Measurements from ENCODE around the gene CARD10. TPM values are rescaled to one million over a fixed set of nuclear protein-coding genes. Genes with fewer than 3 reads are reported as not detected.

Gene CARD10
- polyA plus RNA-seq, 1 donor (not counting 4 experiments of a cell fraction or from before 2014, with no cell fraction given): 32.2 TPM

DNA sequence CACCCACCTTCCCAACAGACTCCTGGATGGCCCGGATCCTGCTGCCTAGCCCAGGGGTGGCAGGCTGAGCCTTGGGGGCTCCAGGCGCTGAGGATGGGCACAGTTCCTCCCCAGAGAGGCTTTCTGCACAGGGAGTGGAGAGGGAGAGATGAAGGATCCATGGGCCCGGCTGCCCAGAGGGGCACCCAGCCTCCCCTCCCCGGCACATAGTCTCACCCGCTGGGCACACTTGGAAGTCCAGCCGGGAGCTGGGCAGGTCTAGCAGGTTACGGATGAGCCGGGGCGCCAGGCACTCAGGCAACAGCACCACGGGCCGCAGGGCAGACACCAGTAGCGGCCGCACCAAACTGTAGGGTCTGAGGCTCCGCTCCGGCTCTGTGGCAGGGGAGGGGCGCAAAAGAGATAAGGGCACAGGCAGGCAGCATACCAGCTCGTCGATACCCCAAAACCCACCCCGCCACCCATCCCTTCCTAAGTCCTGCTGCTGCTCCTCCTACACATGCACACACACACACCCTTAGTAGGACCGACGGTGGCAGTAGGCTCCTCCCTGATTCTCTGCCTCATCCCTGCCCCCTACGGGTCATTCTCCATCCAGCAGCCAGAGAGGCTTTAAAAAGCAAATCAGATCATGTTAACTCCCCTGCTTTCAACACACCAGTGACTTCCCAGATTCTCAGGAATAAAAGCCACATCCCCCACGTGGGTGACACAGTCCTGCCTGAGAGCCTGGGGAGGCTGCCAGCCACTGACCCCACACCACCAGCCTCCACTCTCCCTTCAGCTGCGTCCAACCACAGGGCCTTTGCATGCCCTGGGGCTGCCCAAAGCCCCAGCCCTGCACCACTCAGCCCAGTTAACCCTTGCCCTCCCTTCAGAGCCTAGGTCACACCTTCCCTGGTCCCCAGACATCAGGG is 26.5 kb downstream of the CARD10 start:
- Histone ChIP-seq H2AFZ (ENCODE audit: control insufficient read depth, low read length) (no peak overlapping the region), H4K20me1 (ENCODE audit: control insufficient read depth, extremely low read depth, insufficient read depth, low read length) (peaks cover 11% of the 10 kb centered on the region), H3K9me3 (ENCODE audit: control insufficient read depth, low read depth, low read length) (no peaks in the 10 kb centered on the region), H3K4me2 (ENCODE audit: control insufficient read depth, extremely low read depth, insufficient read depth, low read depth, low read length) (no peak overlapping the region), H3K9me1 (ENCODE audit: control insufficient read depth, extremely low read depth, insufficient read depth, low read length) (peaks cover 3% of the 10 kb centered on the region), H3K9ac (ENCODE audit: control insufficient read depth, extremely low read depth, insufficient read depth, low read length) (no peak overlapping the region), H3K4me1 (ENCODE audit: control insufficient read depth, extremely low read depth, insufficient read depth, low read length) (peaks cover 10% of the 10 kb centered on the region), H3K36me3 (ENCODE audit: control insufficient read depth in 2 of 2, extremely low read depth in 1 of 2, insufficient read depth in 2 of 2, low read length in 2 of 2) (peaks cover 55 to 76% of the 10 kb centered on the region in 2 experiments), H3K79me2 (ENCODE audit: control insufficient read depth, insufficient read depth, low read length) (peaks cover 19% of the 10 kb centered on the region), H3K27ac (ENCODE audit: control insufficient read depth, insufficient read depth, low read length) (no peak overlapping the region), H3K27me3 (ENCODE audit: control insufficient read depth, extremely low read depth, insufficient read depth, low read length) (no peaks in the 10 kb centered on the region), H3K4me3 (ENCODE audit: control insufficient read depth in 2 of 3, extremely low read depth in 1 of 3, insufficient read depth in 2 of 3, low read depth in 1 of 3, low read length in 3 of 3) (no peak overlapping the region)
- no peak for FAIRE-seq
- DNase-seq (ENCODE audit: low read depth, low spot score): no peak
- dilution Hi-C loops (cut with MboI; ENCODE audit: extremely low pct_ligation_motif_present, low sequenced_read_pairs): no loop called here
- TF ChIP-seq EZH2 (IDR thresholded peaks at IDR 0.05; ENCODE audit: low read length): no peak
- TF ChIP-seq, protein P1, sequence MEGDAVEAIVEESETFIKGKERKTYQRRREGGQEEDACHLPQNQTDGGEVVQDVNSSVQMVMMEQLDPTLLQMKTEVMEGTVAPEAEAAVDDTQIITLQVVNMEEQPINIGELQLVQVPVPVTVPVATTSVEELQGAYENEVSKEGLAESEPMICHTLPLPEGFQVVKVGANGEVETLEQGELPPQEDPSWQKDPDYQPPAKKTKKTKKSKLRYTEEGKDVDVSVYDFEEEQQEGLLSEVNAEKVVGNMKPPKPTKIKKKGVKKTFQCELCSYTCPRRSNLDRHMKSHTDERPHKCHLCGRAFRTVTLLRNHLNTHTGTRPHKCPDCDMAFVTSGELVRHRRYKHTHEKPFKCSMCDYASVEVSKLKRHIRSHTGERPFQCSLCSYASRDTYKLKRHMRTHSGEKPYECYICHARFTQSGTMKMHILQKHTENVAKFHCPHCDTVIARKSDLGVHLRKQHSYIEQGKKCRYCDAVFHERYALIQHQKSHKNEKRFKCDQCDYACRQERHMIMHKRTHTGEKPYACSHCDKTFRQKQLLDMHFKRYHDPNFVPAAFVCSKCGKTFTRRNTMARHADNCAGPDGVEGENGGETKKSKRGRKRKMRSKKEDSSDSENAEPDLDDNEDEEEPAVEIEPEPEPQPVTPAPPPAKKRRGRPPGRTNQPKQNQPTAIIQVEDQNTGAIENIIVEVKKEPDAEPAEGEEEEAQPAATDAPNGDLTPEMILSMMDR (optimal IDR thresholded peaks at IDR 0.05 in 1 of 3, IDR thresholded peaks at IDR 0.05 in 1 of 3, conservative IDR thresholded peaks at IDR 0.05 in 1 of 3; ENCODE audit: extremely low read depth in 1 of 3, insufficient read depth in 2 of 3, low read length in 3 of 3): peak; percentile 47 to 52 (median 49)

DNA sequence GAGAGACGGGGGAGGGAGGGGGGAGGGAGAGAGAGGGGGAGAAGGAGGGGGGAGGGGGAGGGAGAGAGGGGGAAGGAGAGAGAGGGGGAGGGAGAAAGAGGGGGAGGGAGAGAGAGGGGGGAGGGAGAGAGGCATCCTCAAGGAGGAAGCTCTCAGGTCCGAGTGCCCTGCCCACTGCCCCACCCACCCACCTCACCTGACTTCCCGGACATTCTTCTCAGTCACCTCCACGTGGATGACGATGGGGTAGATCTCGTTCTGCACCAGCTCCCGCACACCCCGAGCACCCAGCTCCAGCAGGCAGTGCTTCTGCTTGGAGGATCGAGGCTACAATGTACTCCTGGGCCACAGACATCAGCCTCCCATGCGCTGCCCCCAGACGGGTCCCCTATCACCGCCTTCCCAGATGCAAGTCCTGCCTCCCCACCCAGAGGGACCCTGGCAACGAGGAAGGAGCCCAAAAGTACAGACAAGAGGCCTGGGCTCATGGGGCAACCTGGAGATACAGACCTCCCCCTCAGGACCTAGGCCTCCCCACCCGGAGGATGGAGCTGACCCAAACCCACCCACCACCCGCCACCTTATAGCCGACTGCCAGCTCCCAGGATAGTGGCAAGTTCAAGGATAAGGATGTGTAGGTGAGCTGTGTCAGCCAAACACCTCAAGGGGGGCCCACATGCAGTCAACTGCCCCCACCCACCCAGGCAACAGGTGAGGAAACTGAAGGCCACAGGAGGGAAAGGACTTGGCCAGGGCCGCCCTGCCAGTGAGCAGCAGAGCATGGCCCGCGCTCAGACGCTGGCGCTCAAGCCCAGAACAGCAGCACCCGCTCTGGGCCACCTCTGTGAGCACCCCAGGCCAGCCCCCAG is 27.4 kb downstream of the CARD10 start:
- dilution Hi-C loops (cut with MboI; ENCODE audit: extremely low pct_ligation_motif_present, low sequenced_read_pairs): no loop called here
- no peak for FAIRE-seq
- H3K4me2 ChIP-seq (ENCODE audit: control insufficient read depth, extremely low read depth, insufficient read depth, low read depth, low read length): no peak overlapping the region
- peaks cover 3% of the 10 kb centered on the region for H3K9me1 ChIP-seq (ENCODE audit: control insufficient read depth, extremely low read depth, insufficient read depth, low read length)
- H3K27ac ChIP-seq (ENCODE audit: control insufficient read depth, insufficient read depth, low read length): no peak overlapping the region
- H3K27me3 ChIP-seq (ENCODE audit: control insufficient read depth, extremely low read depth, insufficient read depth, low read length): no peaks in the 10 kb centered on the region
- H3K4me1 ChIP-seq (ENCODE audit: control insufficient read depth, extremely low read depth, insufficient read depth, low read length): peaks cover 4% of the 10 kb centered on the region
- H4K20me1 ChIP-seq (ENCODE audit: control insufficient read depth, extremely low read depth, insufficient read depth, low read length): peaks cover 17% of the 10 kb centered on the region
- no peak overlapping the region for H3K4me3 ChIP-seq (ENCODE audit: control insufficient read depth in 2 of 3, extremely low read depth in 1 of 3, insufficient read depth in 2 of 3, low read depth in 1 of 3, low read length in 3 of 3)
- H3K9me3 ChIP-seq (ENCODE audit: control insufficient read depth, low read depth, low read length): no peaks in the 10 kb centered on the region
- no peak overlapping the region for H2AFZ ChIP-seq (ENCODE audit: control insufficient read depth, low read length)
- no peak overlapping the region for H3K9ac ChIP-seq (ENCODE audit: control insufficient read depth, extremely low read depth, insufficient read depth, low read length)
- H3K79me2 ChIP-seq (ENCODE audit: control insufficient read depth, insufficient read depth, low read length): peaks cover 18% of the 10 kb centered on the region
- no peak for DNase-seq (ENCODE audit: low read depth, low spot score)
- peaks cover 51 to 70% of the 10 kb centered on the region in 2 experiments for H3K36me3 ChIP-seq (ENCODE audit: control insufficient read depth in 2 of 2, extremely low read depth in 1 of 2, insufficient read depth in 2 of 2, low read length in 2 of 2)
- no peak for TF ChIP-seq EZH2 (IDR thresholded peaks at IDR 0.05; ENCODE audit: low read length)
- TF ChIP-seq, protein P1 (optimal IDR thresholded peaks at IDR 0.05 in 1 of 3, IDR thresholded peaks at IDR 0.05 in 1 of 3, conservative IDR thresholded peaks at IDR 0.05 in 1 of 3; ENCODE audit: extremely low read depth in 1 of 3, insufficient read depth in 2 of 3, low read length in 3 of 3): no peak

Measured in keratinocyte (primary cell).